NCI-H524 treated with DMSO at 0.1 percent for 48 hours (cell line): ENCODE results near the gene ARID3B.
"Not testable (repeated sequence)": the region's sequence is repeated elsewhere in the genome, so short reads cannot be mapped to it uniquely, and the experiment has no call there.

Experiments used
- DNase-seq: peaks from one replicate; lab custom pipeline; 2025; lab: John Stamatoyannopoulos, UW

ARID3B gene

GRCh38 chr15:74620636-74621545, 79.9 kb downstream of the ARID3B start:
- no peak for DNase-seq

GRCh38 chr15:74621546-74621920, 80.5 kb downstream of the ARID3B start:
- DNase-seq: no peak

GRCh38 chr15:74621936-74622335, 80.9 kb downstream of the ARID3B start:
- no peak for DNase-seq

- DNase-seq: no peak
These were observed 81.7 kb downstream of the ARID3B start for GRCh38 chr15:74622758-74623157.

GRCh38 chr15:74624020-74624602, 83.1 kb downstream of the ARID3B start:
- DNase-seq: no peak

GRCh38 chr15:74625693-74626092, 84.7 kb downstream of the ARID3B start:
- DNase-seq: no peak

GRCh38 chr15:74626336-74626735, 85.3 kb downstream of the ARID3B start:
- DNase-seq: no peak

- DNase-seq: no peak
These were observed 86.0 kb downstream of the ARID3B start for GRCh38 chr15:74626752-74627692.

GRCh38 chr15:74627766-74628165, 86.7 kb downstream of the ARID3B start:
- DNase-seq: no peak

- no peak for DNase-seq
These were observed 87.2 kb downstream of the ARID3B start for GRCh38 chr15:74628199-74628598.

GRCh38 chr15:74628949-74629348, 87.9 kb downstream of the ARID3B start:
- no peak for DNase-seq

- DNase-seq: not testable (repeated sequence)
These were observed 88.7 kb downstream of the ARID3B start for GRCh38 chr15:74629696-74630095.

GRCh38 chr15:74630284-74631086, 89.5 kb downstream of the ARID3B start:
- DNase-seq: no peak

- no peak for DNase-seq
These were observed 90.0 kb downstream of the ARID3B start for GRCh38 chr15:74631087-74631385.

GRCh38 chr15:74631408-74631807, 90.4 kb downstream of the ARID3B start:
- DNase-seq: peak; percentile 24

- DNase-seq: no peak
These were observed 91.0 kb downstream of the ARID3B start for GRCh38 chr15:74631935-74632560.

- no peak for DNase-seq
These were observed 91.6 kb downstream of the ARID3B start for GRCh38 chr15:74632601-74633000.

GRCh38 chr15:74633781-74634180, 92.8 kb downstream of the ARID3B start:
- DNase-seq: no peak

- peak; percentile 25 for DNase-seq
These were observed 94.2 kb downstream of the ARID3B start for GRCh38 chr15:74635228-74635627.

GRCh38 chr15:74636984-74637383, 96.0 kb downstream of the ARID3B start:
- DNase-seq: no peak

GRCh38 chr15:74641151-74641550, 100.1 kb downstream of the ARID3B start:
- DNase-seq: no peak
